ENCODE data around the gene USHBP1. TPM values are rescaled to one million over a fixed set of nuclear protein-coding genes. Genes with fewer than 3 reads are reported as not detected.

The USHBP1 gene
- total RNA-seq, 1 donor from 2014 or later = 2.1 TPM

GRCh38 chr19:17254636-17255035 lies 9.9 kb downstream of the USHBP1 start:
- peaks cover 0 to 8% (median 3%) of the 10 kb centered on the region in 3 donors for H3K27me3 ChIP-seq (ENCODE audit: control insufficient read depth in 3 of 3, insufficient read depth in 3 of 3, low read length in 3 of 3)
- no peaks in the 10 kb centered on the region for H3K9me3 ChIP-seq (ENCODE audit: control insufficient read depth in 3 of 3, low read length in 3 of 3)
- no peak overlapping the region for H3K9ac ChIP-seq (ENCODE audit: low read depth in 1 of 3, low read length in 3 of 3)
- no peak overlapping the region for H3K27ac ChIP-seq (ENCODE audit: low read depth, low read length)
- peaks cover 0 to 6% (median 4%) of the 10 kb centered on the region in 3 donors for H3K36me3 ChIP-seq (ENCODE audit: control insufficient read depth in 3 of 3, insufficient read depth in 3 of 3, low read length in 3 of 3)
- H3K4me1 ChIP-seq (ENCODE audit: control insufficient read depth in 3 of 3, insufficient read depth in 3 of 3, low read length in 3 of 3) = no peaks in the 10 kb centered on the region
- H3K4me3 ChIP-seq (ENCODE audit: low read length in 3 of 3) = no peak overlapping the region

DNA sequence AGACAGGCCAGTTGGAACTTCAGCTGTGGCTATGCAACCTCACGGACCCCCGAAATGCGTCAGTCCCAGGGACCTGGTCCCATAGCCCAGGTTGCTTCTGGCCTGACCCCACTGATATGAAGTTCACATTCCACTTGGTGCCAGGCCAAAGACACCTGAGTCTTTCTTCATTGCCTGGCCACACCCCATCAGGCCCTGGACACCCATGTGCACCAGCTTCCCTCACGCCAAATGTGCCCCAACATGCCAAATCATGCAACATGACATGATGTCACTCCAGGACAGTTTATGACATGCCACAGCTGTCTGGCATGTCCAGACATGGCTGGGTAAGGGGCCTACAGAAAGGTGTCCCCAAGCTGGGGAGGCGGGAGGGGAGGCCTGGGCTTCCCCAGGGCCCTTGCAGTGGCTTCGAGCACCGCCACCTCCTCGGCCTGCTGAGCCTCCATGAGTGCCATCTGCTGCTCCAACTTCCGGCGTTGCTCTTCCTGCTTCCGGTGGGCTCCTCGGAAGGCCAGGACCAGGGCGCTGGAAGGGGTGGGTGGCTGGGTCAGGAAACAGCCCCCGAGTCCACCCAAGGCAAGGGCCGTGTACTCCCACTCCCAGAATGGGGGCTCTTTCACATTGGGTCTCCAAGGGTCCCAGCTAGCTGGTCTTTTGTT lies 14.5 kb downstream of the USHBP1 start:
- Histone ChIP-seq H3K4me1 (ENCODE audit: control insufficient read depth in 3 of 3, insufficient read depth in 3 of 3, low read length in 3 of 3) (peaks cover 0 to 16% (median 16%) of the 10 kb centered on the region in 3 donors), H3K27me3 (ENCODE audit: control insufficient read depth in 3 of 3, insufficient read depth in 3 of 3, low read length in 3 of 3) (peaks cover 0 to 8% (median 0%) of the 10 kb centered on the region in 3 donors), H3K9me3 (ENCODE audit: control insufficient read depth in 3 of 3, low read length in 3 of 3) (no peaks in the 10 kb centered on the region), H3K4me3 (ENCODE audit: low read length in 3 of 3) (no peak overlapping the region), H3K9ac (ENCODE audit: low read depth in 1 of 3, low read length in 3 of 3) (no peak overlapping the region), H3K36me3 (ENCODE audit: control insufficient read depth in 3 of 3, insufficient read depth in 3 of 3, low read length in 3 of 3) (peaks cover 0 to 3% (median 0%) of the 10 kb centered on the region in 3 donors), H3K27ac (ENCODE audit: low read depth, low read length) (no peak overlapping the region)

DNA sequence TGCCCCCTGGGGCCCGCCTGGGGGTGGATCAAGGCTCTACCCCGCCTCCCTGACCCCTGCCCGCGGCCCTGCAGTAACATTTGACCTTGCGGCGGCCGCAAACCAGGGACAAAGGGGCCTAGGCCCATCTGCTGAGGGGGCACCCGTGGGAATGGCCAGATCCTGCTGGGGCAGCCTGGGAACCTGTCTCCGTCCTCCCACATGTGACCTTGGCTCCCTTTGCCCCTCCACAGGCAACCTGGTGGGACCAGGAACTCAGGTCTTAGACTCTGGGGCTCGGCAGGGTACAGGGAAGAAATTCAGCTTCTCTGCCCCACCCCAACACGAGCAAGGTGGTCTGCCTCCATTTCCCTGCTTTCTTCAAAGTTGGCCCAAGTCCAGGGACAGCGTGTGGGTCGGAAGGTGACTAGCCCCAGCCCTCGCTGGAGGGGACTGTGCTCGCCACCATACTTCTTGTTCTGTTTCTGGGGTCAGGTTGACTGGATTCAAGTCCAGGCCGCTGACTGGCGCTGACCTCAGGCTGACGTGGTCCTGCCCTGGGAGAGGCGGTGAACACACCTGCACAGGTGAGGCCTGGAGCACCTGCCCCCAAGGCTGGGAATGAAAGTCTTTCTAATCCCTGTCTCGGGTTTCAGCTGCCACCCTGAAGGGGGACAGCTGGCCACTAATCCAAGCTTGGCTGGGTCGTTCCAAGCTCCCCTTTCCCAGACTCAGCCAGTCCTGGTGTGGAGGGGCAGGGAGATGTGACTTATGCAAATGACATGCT lies 16.4 kb downstream of the USHBP1 start:
- peaks cover 7 to 32% (median 26%) of the 10 kb centered on the region in 3 donors for H3K4me1 ChIP-seq (ENCODE audit: control insufficient read depth in 3 of 3, insufficient read depth in 3 of 3, low read length in 3 of 3)
- no peak overlapping the region for H3K9ac ChIP-seq (ENCODE audit: low read depth in 1 of 3, low read length in 3 of 3)
- H3K27ac ChIP-seq (ENCODE audit: low read depth, low read length) = no peak overlapping the region
- H3K4me3 ChIP-seq (ENCODE audit: low read length in 3 of 3) = no peak overlapping the region
- H3K9me3 ChIP-seq (ENCODE audit: control insufficient read depth in 3 of 3, low read length in 3 of 3) = no peaks in the 10 kb centered on the region
- peaks cover 0 to 3% (median 0%) of the 10 kb centered on the region in 3 donors for H3K36me3 ChIP-seq (ENCODE audit: control insufficient read depth in 3 of 3, insufficient read depth in 3 of 3, low read length in 3 of 3)
- peaks cover 0 to 6% (median 0%) of the 10 kb centered on the region in 3 donors for H3K27me3 ChIP-seq (ENCODE audit: control insufficient read depth in 3 of 3, insufficient read depth in 3 of 3, low read length in 3 of 3)

DNA sequence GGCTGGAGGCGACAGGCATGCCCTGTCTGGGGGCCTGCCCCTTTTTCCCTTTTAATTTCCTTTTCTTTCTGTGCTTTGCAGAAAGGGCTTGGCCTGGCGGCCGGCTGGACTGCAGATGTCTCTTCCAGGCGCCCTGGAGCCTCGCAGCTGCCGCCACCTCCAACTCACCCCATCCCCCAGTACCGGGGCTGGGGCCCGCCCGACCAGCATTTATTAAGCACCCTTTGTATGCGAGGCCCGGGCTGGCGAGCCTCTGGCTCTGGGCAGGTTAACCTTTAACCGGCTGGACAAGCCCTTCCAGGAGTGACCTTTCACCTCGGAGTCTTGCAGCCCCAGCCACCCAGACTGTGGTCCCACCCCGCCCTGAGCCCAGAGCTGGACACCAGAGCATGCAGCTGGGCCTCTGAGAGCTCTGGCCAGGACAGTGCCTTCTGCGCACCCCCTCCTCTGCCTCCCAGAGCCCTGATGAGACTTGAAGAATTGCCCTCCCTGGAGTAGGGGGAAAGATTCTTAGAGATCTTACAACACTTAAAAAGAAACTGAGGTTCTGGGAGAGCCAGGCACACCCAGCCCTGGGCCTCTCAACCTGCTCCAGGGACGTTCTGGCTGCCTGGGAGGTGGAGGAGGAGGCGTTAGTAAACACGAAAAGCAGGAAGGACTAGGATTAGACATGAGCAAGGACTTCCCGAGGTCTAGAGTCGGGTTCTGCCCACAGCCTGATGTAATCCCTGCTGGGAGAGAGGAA lies 17.7 kb downstream of the USHBP1 start:
- H3K4me3 ChIP-seq (ENCODE audit: low read length in 3 of 3) = peak overlapping the region; percentile 66 to 75 (median 69)
- no peaks in the 10 kb centered on the region for H3K9me3 ChIP-seq (ENCODE audit: control insufficient read depth in 3 of 3, low read length in 3 of 3)
- peaks cover 14 to 43% (median 36%) of the 10 kb centered on the region in 3 donors for H3K4me1 ChIP-seq (ENCODE audit: control insufficient read depth in 3 of 3, insufficient read depth in 3 of 3, low read length in 3 of 3)
- peaks cover 0 to 3% (median 0%) of the 10 kb centered on the region in 3 donors for H3K36me3 ChIP-seq (ENCODE audit: control insufficient read depth in 3 of 3, insufficient read depth in 3 of 3, low read length in 3 of 3)
- H3K27me3 ChIP-seq (ENCODE audit: control insufficient read depth in 3 of 3, insufficient read depth in 3 of 3, low read length in 3 of 3) = peaks cover 0 to 5% (median 0%) of the 10 kb centered on the region in 3 donors
- H3K27ac ChIP-seq (ENCODE audit: low read depth, low read length) = peak overlapping the region; percentile 72
- H3K9ac ChIP-seq (ENCODE audit: low read depth in 1 of 3, low read length in 3 of 3) = peak overlapping the region in 2 of 3 donors; percentile 70 to 83

DNA sequence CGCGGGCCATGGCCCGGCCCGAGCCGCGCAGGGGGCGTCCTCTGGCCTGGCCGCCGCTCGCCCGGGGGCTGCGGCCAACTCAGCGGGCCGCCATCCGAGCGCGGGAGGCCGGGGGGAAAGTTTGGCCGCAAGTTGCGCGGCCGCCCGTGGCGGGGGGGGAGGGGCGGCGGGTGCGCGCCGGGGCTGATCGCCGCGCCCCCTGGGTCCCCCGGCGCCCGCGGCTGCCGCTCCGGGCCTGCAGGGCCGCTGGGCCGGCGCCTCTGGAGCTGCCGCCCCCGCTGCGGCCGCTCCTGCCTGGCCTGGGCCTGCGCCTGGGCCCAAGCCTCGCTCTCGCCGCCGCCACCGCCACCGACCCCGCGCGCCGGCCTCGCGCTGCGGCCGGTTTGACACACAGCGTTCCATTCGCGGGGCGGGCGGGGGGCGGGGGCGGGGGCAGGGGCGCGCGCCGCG lies 19.0 kb downstream of the USHBP1 start, which contains the start of gene NR2F6:
Gene NR2F6, minus strand, starts transcription at position 385 of the 450 bp plus-strand sequence. CDS start 699 bp downstream, outside the sequence.
- peak within 1 kb of the TSS; percentile 85 to 87 (median 86) for H3K9ac ChIP-seq (ENCODE audit: low read depth in 1 of 3, low read length in 3 of 3)

GRCh38 chr19:17244618-17245534 lies 19.7 kb downstream of the USHBP1 start:
- Histone ChIP-seq H3K9ac (ENCODE audit: low read depth in 1 of 3, low read length in 3 of 3) (peak overlapping the region; percentile 85 to 87 (median 86)), H3K9me3 (ENCODE audit: control insufficient read depth in 3 of 3, low read length in 3 of 3) (no peaks in the 10 kb centered on the region), H3K27me3 (ENCODE audit: control insufficient read depth in 3 of 3, insufficient read depth in 3 of 3, low read length in 3 of 3) (no peaks in the 10 kb centered on the region), H3K4me3 (ENCODE audit: low read length in 3 of 3) (peak overlapping the region; percentile 84 to 96 (median 91)), H3K4me1 (ENCODE audit: control insufficient read depth in 3 of 3, insufficient read depth in 3 of 3, low read length in 3 of 3) (peaks cover 21 to 51% (median 42%) of the 10 kb centered on the region in 3 donors), H3K36me3 (ENCODE audit: control insufficient read depth in 3 of 3, insufficient read depth in 3 of 3, low read length in 3 of 3) (peaks cover 0 to 5% (median 3%) of the 10 kb centered on the region in 3 donors), H3K27ac (ENCODE audit: low read depth, low read length) (peak overlapping the region; percentile 81)

More for the DNA sequence above, 19.0 kb downstream of the USHBP1 start, which contains the start of gene NR2F6:
- Histone ChIP-seq H3K9me3 (ENCODE audit: control insufficient read depth in 3 of 3, low read length in 3 of 3) (no peaks in the 10 kb centered on the region), H3K4me3 (ENCODE audit: low read length in 3 of 3) (peak within 1 kb of the TSS; percentile 84 to 96 (median 91)), H3K4me1 (ENCODE audit: control insufficient read depth in 3 of 3, insufficient read depth in 3 of 3, low read length in 3 of 3) (peaks cover 21 to 51% (median 42%) of the 10 kb centered on the region in 3 donors), H3K27me3 (ENCODE audit: control insufficient read depth in 3 of 3, insufficient read depth in 3 of 3, low read length in 3 of 3) (no peaks in the 10 kb centered on the region), H3K27ac (ENCODE audit: low read depth, low read length) (peak within 1 kb of the TSS; percentile 81), H3K36me3 (ENCODE audit: control insufficient read depth in 3 of 3, insufficient read depth in 3 of 3, low read length in 3 of 3) (peaks cover 0 to 3% (median under 1%) of the 10 kb centered on the region in 3 donors)

DNA sequence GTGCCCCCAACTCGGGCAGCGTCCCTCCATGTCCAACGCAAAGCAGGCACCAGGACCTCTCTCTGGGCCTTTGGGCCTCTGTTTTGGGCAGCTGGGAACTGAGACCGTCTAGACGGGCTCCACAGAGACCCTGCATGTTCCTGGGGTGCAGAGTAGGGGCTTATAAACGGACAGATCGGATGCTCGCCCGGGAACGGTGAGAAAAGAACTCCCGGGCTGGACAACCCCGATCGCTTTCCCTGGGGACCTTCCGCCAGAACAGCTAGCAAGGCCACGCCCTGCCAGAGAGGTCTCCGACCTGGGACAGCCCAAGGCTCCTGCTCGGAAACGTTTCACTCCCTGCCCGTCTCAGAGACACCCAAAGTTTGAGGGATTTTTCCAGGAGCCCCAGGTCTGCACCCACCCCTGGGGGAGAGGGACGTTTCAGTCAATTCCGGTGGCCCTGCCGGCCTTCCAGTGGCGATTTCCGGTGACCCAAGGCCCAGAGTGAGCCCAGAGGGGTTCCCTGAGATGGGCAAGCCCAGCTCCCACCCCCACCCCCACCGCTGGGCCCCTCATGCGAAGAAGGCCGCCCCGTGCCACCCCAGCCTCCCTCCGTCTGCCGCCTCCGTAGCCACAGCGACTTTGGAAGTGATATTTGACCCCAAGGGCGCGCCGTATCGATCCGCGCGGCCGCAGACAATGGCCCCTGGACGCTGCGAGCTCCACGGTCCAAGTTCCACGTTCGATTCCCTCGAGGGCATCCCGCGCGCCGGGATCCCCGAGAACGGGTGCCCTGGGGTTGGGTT lies 20.5 kb downstream of the USHBP1 start:
- H3K9ac ChIP-seq (ENCODE audit: low read depth in 1 of 3, low read length in 3 of 3) = peak overlapping the region; percentile 85 to 87 (median 86)
- H3K27ac ChIP-seq (ENCODE audit: low read depth, low read length) = peak overlapping the region; percentile 81
- H3K27me3 ChIP-seq (ENCODE audit: control insufficient read depth in 3 of 3, insufficient read depth in 3 of 3, low read length in 3 of 3) = no peaks in the 10 kb centered on the region
- H3K4me1 ChIP-seq (ENCODE audit: control insufficient read depth in 3 of 3, insufficient read depth in 3 of 3, low read length in 3 of 3) = peaks cover 21 to 51% (median 42%) of the 10 kb centered on the region in 3 donors
- H3K9me3 ChIP-seq (ENCODE audit: control insufficient read depth in 3 of 3, low read length in 3 of 3) = no peaks in the 10 kb centered on the region
- peaks cover 0 to 5% (median 3%) of the 10 kb centered on the region in 3 donors for H3K36me3 ChIP-seq (ENCODE audit: control insufficient read depth in 3 of 3, insufficient read depth in 3 of 3, low read length in 3 of 3)
- peak overlapping the region; percentile 84 to 96 (median 91) for H3K4me3 ChIP-seq (ENCODE audit: low read length in 3 of 3)

GRCh38 chr19:17243211-17243829 lies 21.2 kb downstream of the USHBP1 start:
- Histone ChIP-seq H3K9me3 (ENCODE audit: control insufficient read depth in 3 of 3, low read length in 3 of 3) (no peaks in the 10 kb centered on the region), H3K27ac (ENCODE audit: low read depth, low read length) (peak overlapping the region; percentile 81), H3K4me3 (ENCODE audit: low read length in 3 of 3) (peak overlapping the region; percentile 84 to 96 (median 91)), H3K27me3 (ENCODE audit: control insufficient read depth in 3 of 3, insufficient read depth in 3 of 3, low read length in 3 of 3) (no peaks in the 10 kb centered on the region), H3K4me1 (ENCODE audit: control insufficient read depth in 3 of 3, insufficient read depth in 3 of 3, low read length in 3 of 3) (peaks cover 21 to 50% (median 41%) of the 10 kb centered on the region in 3 donors), H3K9ac (ENCODE audit: low read depth in 1 of 3, low read length in 3 of 3) (peak overlapping the region; percentile 85 to 87 (median 86)), H3K36me3 (ENCODE audit: control insufficient read depth in 3 of 3, insufficient read depth in 3 of 3, low read length in 3 of 3) (peaks cover 2 to 7% (median 6%) of the 10 kb centered on the region in 3 donors)
